ENCODE results near the gene HBEGF.

DNA sequence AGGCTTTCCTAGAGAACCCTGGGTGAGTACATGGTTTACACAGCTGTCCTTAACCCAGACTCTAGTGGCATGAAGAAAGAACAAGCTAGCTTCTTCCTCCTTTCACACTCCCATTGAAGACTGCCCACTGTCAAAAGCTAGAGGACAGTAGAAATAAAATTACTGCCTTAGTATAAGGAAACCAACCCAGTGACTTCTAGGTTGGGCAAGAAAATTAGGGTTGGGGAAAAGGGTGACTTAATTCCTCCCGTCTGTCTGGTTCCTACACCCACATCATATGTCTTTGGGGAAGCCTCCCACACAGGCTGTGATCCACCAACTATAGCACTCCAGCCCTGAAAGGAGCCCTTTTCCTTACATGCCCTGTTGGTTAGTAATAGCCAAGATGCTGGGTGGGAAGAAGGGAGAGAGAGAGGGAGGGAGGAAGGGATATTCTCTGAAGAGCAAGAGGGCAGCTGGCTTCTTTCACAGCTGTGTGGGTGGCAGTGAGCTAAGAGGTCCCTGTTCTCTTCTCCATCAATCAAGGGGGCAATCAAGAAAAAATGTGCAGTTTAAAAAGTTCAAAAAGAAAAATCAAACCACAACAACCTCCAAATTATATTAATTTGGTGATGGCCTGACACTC, 21.7 kb downstream of the HBEGF start:
- TF ChIP-seq, protein P1, sequence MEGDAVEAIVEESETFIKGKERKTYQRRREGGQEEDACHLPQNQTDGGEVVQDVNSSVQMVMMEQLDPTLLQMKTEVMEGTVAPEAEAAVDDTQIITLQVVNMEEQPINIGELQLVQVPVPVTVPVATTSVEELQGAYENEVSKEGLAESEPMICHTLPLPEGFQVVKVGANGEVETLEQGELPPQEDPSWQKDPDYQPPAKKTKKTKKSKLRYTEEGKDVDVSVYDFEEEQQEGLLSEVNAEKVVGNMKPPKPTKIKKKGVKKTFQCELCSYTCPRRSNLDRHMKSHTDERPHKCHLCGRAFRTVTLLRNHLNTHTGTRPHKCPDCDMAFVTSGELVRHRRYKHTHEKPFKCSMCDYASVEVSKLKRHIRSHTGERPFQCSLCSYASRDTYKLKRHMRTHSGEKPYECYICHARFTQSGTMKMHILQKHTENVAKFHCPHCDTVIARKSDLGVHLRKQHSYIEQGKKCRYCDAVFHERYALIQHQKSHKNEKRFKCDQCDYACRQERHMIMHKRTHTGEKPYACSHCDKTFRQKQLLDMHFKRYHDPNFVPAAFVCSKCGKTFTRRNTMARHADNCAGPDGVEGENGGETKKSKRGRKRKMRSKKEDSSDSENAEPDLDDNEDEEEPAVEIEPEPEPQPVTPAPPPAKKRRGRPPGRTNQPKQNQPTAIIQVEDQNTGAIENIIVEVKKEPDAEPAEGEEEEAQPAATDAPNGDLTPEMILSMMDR (optimal IDR thresholded peaks at IDR 0.05 in 1 of 3, IDR thresholded peaks at IDR 0.05 in 1 of 3, conservative IDR thresholded peaks at IDR 0.05 in 1 of 3; ENCODE audit: extremely low read depth in 1 of 3, insufficient read depth in 2 of 3, low read length in 3 of 3), result no peak
- TF ChIP-seq EZH2 (IDR thresholded peaks at IDR 0.05; ENCODE audit: low read length), result no peak

Measured in keratinocyte (primary cell).